GM18907 (cell line): ENCODE measurements around the gene GNB3.
"Not testable (repeated sequence)": the region's sequence is repeated elsewhere in the genome, so short reads cannot be mapped to it uniquely, and the experiment has no call there.

Experiments used
- ATAC-seq: cut with Tn5 transposase; IDR thresholded peaks from one replicate; pipeline ENCODE4 v1.9.1; 2021; ENCODE audit warnings: mild to moderate bottlenecking, moderate library complexity; ENCODE audit not compliant: unreplicated experiment

GNB3 gene

DNA sequence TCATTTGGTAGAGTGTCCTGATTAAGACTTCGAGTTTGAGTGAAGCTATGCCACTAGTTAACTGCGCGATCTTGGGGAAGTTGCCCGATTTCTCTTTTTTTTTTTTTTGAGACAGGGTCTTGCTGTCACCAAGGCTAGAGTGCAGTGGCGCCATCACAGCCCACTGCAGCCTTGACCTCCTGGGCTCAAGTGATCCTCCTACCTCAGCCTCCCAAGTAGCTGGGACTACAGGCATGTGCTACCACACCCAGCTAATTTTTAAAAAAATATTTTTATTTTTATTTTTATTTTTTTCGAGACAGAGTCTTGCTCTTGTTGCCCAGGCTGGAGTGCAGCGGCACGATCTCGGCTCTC lies 33.3 kb downstream of the GNB3 start:
- not testable (repeated sequence) for ATAC-seq

DNA sequence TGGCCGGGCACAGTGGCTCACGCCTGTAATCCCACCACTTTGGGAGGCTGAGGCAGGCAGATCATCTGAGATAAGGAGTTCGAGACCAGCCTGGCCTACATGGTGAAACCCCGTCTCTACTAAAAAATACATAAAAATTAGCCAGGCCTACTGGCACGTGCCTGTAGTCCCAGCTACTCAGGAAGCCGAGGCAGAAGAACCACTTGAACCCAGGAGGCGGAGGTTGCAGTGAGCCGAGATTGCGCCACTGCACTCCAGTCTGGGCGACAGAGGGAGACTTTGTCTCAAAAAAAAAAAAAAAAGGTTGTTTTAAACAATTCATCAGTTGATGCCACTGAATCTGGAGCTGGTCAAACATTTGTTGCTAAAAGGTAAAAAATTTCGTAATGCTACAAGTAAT lies 39.1 kb downstream of the GNB3 start:
- not testable (repeated sequence) for ATAC-seq

DNA sequence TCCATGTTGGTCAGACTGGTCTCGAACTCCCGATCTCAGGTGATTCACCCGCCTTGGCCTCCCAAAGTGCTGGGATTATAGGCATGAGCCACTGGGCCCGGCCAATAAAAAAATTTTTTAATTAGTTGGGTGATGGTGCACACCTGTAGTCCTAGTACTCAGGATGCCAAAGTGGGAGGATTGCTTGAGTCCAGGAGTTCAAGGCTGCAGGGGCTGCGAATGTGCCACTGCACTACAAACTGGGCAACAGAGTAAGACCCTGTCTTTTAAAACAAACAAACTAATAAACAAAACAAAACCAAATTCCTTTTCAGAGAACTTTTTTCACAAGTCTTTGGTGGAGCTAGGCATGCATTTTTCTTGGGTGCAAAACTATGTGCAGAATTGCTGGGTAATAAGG lies 42.5 kb downstream of the GNB3 start:
- ATAC-seq, result no peak

DNA sequence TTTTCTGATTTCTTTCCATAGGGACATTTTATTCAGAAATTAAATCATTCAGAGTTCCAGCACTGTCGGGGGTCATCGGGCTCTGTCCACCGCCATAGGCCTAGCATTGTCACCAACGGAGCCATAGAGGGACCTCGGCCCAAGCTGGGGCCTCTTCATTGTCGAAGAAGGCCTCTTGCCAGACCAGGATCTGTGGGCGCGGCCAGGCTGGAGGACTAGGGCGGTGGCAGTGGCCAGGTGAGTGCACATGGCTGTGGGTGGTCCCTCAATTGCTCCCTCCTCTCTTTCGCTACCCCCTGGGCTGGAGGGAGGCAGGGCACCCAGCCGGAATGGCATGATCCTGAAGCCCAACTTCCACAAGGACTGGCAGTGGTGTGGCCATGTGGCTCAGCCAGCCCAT lies 43.0 kb downstream of the GNB3 start:
- ATAC-seq, result no peak

DNA sequence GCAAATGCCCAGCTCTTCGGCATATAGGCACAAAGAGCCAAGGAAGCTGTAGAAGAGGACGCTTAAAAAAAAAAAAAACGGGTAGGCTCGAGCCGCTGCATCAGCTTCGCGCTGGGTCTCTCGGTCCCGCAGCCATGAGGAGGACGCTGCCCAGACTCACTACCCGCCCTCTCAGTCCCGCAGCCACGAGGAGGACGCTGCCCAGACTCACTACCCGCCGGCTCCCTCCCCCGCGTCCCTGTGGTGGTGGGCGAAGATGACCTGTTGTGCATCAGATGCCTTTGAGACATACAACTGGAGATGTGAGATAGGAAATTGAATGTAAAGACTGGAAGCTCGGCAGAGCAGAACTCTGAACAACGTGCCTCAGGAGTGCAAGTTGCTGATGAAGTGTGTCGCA lies 43.8 kb downstream of the GNB3 start:
- no peak for ATAC-seq

- ATAC-seq, result not testable (repeated sequence)
Measured at GRCh38 chr12:6886206-6886999, 45.7 kb downstream of the GNB3 start.

DNA sequence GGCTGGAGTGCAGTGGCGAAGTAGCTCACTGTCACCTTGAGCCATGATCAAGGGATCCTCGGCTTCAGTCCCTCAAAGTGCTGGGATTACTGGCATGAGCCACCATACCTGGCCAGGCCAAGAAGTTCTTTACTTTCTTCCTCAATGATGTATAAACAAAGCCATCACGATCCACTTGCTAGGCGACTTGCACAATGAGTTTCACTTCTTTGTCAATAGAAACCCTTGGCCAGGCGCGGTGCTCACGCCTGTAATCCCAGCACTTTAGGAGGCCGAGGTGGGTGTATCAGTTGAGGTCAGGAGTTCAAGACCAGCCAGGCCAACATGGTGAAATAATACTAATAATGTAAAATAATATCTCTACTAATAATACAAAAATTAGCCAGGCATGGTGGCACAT lies 46.7 kb downstream of the GNB3 start:
- no peak for ATAC-seq

GRCh38 chr12:6888360-6888759 lies 47.6 kb downstream of the GNB3 start:
- no peak for ATAC-seq

- not testable (repeated sequence) for ATAC-seq
Measured at GRCh38 chr12:6888794-6889193, 48.1 kb downstream of the GNB3 start.

- ATAC-seq, result not testable (repeated sequence)
Measured at GRCh38 chr12:6889775-6890573, 49.2 kb downstream of the GNB3 start.

- peak; percentile 93 for ATAC-seq
Measured at GRCh38 chr12:6890789-6891645, 50.3 kb downstream of the GNB3 start.

DNA sequence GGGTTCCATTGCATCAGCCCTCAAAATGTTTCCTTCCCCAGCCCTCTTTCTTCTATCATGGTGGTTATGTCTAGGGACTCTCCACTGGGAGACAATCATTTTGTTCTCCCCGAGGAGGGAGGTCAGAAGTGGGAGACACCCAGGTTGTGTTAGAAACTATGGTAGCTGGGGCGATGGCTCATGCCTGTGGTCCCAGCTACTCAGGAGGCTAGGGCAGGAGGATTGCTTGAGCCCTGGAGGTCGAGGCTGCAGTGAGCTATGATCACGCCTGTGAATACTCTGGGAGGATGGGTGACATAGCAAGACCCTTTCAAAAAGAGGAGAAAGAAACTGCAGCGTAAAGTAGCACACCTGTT lies 50.9 kb downstream of the GNB3 start:
- ATAC-seq, result peak; percentile 23

DNA sequence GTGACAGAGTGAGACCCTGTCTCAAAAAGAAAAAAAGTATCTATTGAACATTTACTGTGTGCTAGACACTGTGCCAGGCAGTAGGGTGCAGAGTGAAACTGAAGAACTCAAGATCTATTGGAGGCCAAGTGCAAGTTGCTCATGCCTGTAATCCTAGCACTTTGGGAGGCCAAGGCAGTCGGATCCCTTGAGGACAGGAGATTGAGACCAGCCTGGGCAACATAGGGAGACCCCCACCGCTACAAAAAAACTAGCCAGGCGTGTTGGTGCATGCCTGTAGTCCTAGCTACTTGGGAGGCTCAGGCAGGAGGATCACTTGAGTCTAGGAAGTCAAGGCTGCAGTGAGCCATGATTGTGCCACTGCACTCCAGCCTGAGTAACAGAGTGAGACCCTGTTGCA lies 52.0 kb downstream of the GNB3 start:
- not testable (repeated sequence) for ATAC-seq

DNA sequence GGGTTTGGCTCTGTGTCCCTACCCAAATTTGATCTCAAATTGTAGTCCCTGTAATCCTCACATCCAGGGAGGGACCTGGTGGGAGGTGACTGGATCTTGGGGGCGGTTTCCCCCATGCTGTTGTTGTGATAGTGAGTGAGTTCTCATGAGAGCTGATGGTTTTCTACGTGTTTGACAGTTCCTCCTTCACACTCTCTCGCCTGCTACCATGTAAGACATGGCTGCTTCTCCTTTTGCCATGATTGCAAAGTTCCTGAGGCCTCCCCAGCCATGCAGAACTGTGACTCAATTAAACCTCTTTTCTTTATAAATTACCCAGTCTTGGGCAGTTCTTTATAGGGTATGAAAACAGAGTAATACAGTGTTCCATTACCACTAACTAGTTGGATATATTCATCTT lies 53.6 kb downstream of the GNB3 start:
- no peak for ATAC-seq
